DND-41 (cell line): ENCODE data around the gene CUL5.
A peak's percentile ranks its signal among the peaks of the same experiment; 100 is the strongest.

Source experiments
- ATAC-seq: fragments of 200-7000 bp; cut with Tn5 transposase; 3 replicates; pipeline ENCODE4 v1.9.1; 2021; ENCODE audit warnings: low read depth; ENCODE audit not compliant: insufficient read depth
- DNase-seq: peaks from one replicate; pipeline ENCODE4 v3.0.0-alpha.2; 2020
- H2AFZ ChIP-seq: 2 replicates; pipeline ENCODE4 v1.6.0; 2012; ENCODE audit warnings: low read depth, low read length
- H3K27ac ChIP-seq: 2 replicates; pipeline ENCODE4 v1.5.1; 2012; ENCODE audit warnings: low read length, inconsistent platforms
- H3K27me3 ChIP-seq: fragments of 200-600 bp; sonication (generic); 2 replicates; pipeline ENCODE4 v1.6.0; 2012; ENCODE audit warnings: low read length, mild to moderate bottlenecking, inconsistent platforms; ENCODE audit not compliant: insufficient read depth, poor library complexity
- H3K36me3 ChIP-seq: 2 replicates; pipeline ENCODE4 v1.5.1; 2012; ENCODE audit warnings: low read length, inconsistent platforms; ENCODE audit not compliant: insufficient read depth
- H3K4me1 ChIP-seq: 2 replicates; pipeline ENCODE4 v1.5.1; 2012; ENCODE audit warnings: mild to moderate bottlenecking, low read length; ENCODE audit not compliant: insufficient read depth
- H3K4me2 ChIP-seq: 2 replicates; pipeline ENCODE4 v1.6.0; 2012; ENCODE audit warnings: mild to moderate bottlenecking, moderate library complexity, low read length, inconsistent platforms; ENCODE audit not compliant: insufficient read depth
- H3K4me3 ChIP-seq, 2 experiments: fragments of 200-600 bp in 1 of 2; shearing (Covaris generic) in 1 of 2; 2 replicates each; pipeline ENCODE4 v1.5.1; 2012 to 2016; ENCODE audit warnings: inconsistent platforms in 2 of 2, low read length in 2 of 2, mild to moderate bottlenecking in 2 of 2, low read depth in 1 of 2, moderate library complexity in 1 of 2
- H3K79me2 ChIP-seq: 2 replicates; pipeline ENCODE4 v1.6.0; 2012; ENCODE audit warnings: low read length, inconsistent platforms; ENCODE audit not compliant: insufficient read depth
- H3K9ac ChIP-seq: 2 replicates; pipeline ENCODE4 v1.6.0; 2012; ENCODE audit warnings: low read depth, mild to moderate bottlenecking, inconsistent platforms, low read length, moderate library complexity
- H3K9me3 ChIP-seq: 2 replicates; pipeline ENCODE4 v1.5.1; 2012; ENCODE audit warnings: low read length, moderate library complexity, mild to moderate bottlenecking, inconsistent platforms; ENCODE audit not compliant: insufficient read depth, severe bottlenecking
- H4K20me1 ChIP-seq: 2 replicates; pipeline ENCODE4 v1.6.0; 2012; ENCODE audit warnings: low read length; ENCODE audit not compliant: insufficient read depth
- EZH2 ChIP-seq: IDR thresholded peaks from 3 replicates; pipeline ENCODE4 v1.6.1; 2012; ENCODE audit warnings: borderline replicate concordance, low read depth, mild to moderate bottlenecking, moderate library complexity, low read length, inconsistent platforms; ENCODE audit not compliant: severe bottlenecking
- TF ChIP-seq, protein P1 (sequence below): IDR thresholded peaks from 2 replicates; pipeline ENCODE4 v1.5.1; 2012; ENCODE audit warnings: borderline replicate concordance, low read length, moderate library complexity, mild to moderate bottlenecking; ENCODE audit not compliant: poor library complexity, severe bottlenecking; ENCODE audit errors: extremely low read depth

Gene CUL5

DNA sequence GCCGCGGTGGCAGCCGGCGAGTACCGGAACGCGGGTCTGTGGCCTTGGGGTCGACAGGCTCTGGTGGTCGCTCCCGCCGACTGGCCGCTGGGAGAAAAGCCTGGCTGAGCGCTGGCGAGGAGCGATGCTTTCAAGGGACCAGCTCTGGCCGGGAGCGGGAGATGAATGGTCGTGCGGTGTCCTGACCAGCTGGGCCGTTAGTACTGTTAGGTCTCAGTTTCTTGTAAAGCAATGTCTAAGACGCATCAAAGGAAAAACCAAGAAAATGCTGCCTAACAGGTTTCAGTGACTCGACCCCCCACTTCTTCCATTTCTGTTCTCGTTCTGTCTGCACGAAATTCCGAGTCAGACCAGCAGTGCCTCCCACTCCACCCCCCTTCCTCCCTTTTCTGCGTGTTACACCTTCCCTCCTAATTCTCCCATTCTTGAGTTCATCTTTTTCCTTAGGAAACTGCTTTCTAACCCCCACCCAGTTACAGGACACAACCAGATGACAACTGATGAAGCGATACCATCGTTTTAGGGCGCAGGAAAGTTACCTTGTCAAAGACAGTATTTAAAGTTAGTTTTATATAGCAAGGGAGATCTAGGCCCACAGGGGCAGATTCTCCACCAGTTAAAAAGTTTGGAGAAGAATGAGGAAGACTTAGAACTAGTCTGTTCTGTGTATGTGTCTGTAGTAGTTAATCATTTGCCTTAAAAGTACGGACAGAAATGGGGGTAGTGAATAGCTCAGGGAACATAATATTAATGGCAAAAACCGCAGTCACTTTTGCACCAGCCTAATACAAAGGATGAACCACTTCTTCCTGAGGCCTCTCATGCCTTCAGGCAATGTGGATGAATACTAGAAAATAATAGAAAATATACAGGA is 1.0 kb downstream of the CUL5 start:
- peak overlapping the region; percentile 84 for H3K9ac ChIP-seq
- peaks cover 60% of the 10 kb centered on the region for H3K79me2 ChIP-seq
- peaks cover 43% of the 10 kb centered on the region for H3K4me1 ChIP-seq
- DNase-seq (peak; percentile 10), ATAC-seq (no peak)
- peak overlapping the region; percentile 92 for H3K27ac ChIP-seq
- peak overlapping the region; percentile 70 for H3K4me2 ChIP-seq
- H2AFZ ChIP-seq = peak overlapping the region; percentile 88
- peaks cover 24% of the 10 kb centered on the region; the same call in 1 of the 2 replicates for H4K20me1 ChIP-seq
- TF ChIP-seq EZH2 = no peak
- TF ChIP-seq, protein P1, sequence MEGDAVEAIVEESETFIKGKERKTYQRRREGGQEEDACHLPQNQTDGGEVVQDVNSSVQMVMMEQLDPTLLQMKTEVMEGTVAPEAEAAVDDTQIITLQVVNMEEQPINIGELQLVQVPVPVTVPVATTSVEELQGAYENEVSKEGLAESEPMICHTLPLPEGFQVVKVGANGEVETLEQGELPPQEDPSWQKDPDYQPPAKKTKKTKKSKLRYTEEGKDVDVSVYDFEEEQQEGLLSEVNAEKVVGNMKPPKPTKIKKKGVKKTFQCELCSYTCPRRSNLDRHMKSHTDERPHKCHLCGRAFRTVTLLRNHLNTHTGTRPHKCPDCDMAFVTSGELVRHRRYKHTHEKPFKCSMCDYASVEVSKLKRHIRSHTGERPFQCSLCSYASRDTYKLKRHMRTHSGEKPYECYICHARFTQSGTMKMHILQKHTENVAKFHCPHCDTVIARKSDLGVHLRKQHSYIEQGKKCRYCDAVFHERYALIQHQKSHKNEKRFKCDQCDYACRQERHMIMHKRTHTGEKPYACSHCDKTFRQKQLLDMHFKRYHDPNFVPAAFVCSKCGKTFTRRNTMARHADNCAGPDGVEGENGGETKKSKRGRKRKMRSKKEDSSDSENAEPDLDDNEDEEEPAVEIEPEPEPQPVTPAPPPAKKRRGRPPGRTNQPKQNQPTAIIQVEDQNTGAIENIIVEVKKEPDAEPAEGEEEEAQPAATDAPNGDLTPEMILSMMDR = no peak
- H3K4me3 ChIP-seq = peak overlapping the region; percentile 87 to 90
- no peaks in the 10 kb centered on the region for H3K27me3 ChIP-seq
- peaks cover 16% of the 10 kb centered on the region; the same call in 1 of the 2 replicates for H3K36me3 ChIP-seq
- no peaks in the 10 kb centered on the region for H3K9me3 ChIP-seq

GRCh38 chr11:108012139-108012725 is 3.5 kb downstream of the CUL5 start:
- ATAC-seq (no peak), DNase-seq (no peak)
- peak overlapping the region; percentile 70; the same call in 1 of the 2 replicates for H3K4me2 ChIP-seq
- TF ChIP-seq, protein P1 = no peak
- no peak for TF ChIP-seq EZH2
- no peaks in the 10 kb centered on the region for H3K27me3 ChIP-seq
- H3K27ac ChIP-seq = no peak overlapping the region
- H3K9me3 ChIP-seq = no peaks in the 10 kb centered on the region
- H4K20me1 ChIP-seq = peaks cover 46% of the 10 kb centered on the region; the same call in 1 of the 2 replicates
- peaks cover 43% of the 10 kb centered on the region for H3K4me1 ChIP-seq
- no peak overlapping the region for H2AFZ ChIP-seq
- peaks cover 16% of the 10 kb centered on the region; the same call in 1 of the 2 replicates for H3K36me3 ChIP-seq
- peak overlapping the region in 1 of 2 experiments; percentile 31; a peak in 1 of 4 replicates for H3K4me3 ChIP-seq
- no peak overlapping the region for H3K9ac ChIP-seq
- peaks cover 85% of the 10 kb centered on the region for H3K79me2 ChIP-seq

DNA sequence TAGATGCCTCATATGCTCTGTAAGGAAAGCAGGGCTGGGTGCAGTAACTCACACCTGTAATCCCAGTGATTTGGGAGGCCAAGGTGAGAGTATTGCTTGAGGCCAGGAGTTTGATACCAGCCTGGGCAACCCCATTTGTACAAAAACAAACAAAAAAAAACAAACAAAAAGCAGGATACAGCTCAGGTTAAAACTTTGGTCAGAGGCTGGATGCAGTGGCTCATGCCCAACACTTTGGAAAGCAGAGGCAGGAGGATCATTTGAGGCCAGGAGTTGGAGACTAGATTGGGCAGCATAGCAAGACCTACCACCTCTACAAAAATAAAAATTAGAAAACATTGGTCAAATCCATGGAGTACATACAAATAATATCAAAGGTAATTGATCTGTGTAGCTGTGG is 7.9 kb downstream of the CUL5 start:
- H3K4me2 ChIP-seq = peak overlapping the region; percentile 17; the same call in 1 of the 2 replicates
- peaks cover 19% of the 10 kb centered on the region for H3K4me1 ChIP-seq
- H3K36me3 ChIP-seq = 0 out of 2 replicates have a peak, but pooled peaks cover 9% of the 10 kb centered on the region
- ATAC-seq = no peak
- no peaks in the 10 kb centered on the region for H3K9me3 ChIP-seq
- no peak overlapping the region for H3K27ac ChIP-seq
- H2AFZ ChIP-seq = no peak overlapping the region
- no peak overlapping the region for H3K9ac ChIP-seq
- H3K27me3 ChIP-seq = no peaks in the 10 kb centered on the region
- peaks cover 99% of the 10 kb centered on the region for H3K79me2 ChIP-seq
- peaks cover 74% of the 10 kb centered on the region; the same call in 1 of the 2 replicates for H4K20me1 ChIP-seq
- H3K4me3 ChIP-seq = no peak overlapping the region
- no peak for DNase-seq
- TF ChIP-seq EZH2 = no peak
- TF ChIP-seq, protein P1 = no peak
